ENCODE data around the gene KCNAB1.
"Not testable (repeated sequence)": the region's sequence is repeated elsewhere in the genome, so short reads cannot be mapped to it uniquely, and the experiment has no call there.

- TF ChIP-seq ELF4 (CRISPR knock-in tag; IDR thresholded peaks at IDR 0.05; ENCODE audit: low read depth); CTCF (IDR thresholded peaks at IDR 0.05); E2F4 (CRISPR knock-in tag; IDR thresholded peaks at IDR 0.05; ENCODE audit: borderline replicate concordance, low read depth); ETV6 (CRISPR knock-in tag; IDR thresholded peaks at IDR 0.05); NFYB (CRISPR knock-in tag; conservative IDR thresholded peaks at IDR 0.05; ENCODE audit: low read depth); SMAD4 (CRISPR knock-in tag; IDR thresholded peaks at IDR 0.05): not testable (repeated sequence)
Measured at GRCh38 chr3:156569881-156570280, 449.5 kb downstream of the KCNAB1 start.

Data from WTC11 (cell line).